ENCODE results near the gene TF. TPM values are rescaled to one million over a fixed set of nuclear protein-coding genes. Genes with fewer than 3 reads are reported as not detected.

Gene TF
- total RNA-seq, 4 donors from 2014 or later, result 0.15 to 4.2 (median 1.2) TPM

DNA sequence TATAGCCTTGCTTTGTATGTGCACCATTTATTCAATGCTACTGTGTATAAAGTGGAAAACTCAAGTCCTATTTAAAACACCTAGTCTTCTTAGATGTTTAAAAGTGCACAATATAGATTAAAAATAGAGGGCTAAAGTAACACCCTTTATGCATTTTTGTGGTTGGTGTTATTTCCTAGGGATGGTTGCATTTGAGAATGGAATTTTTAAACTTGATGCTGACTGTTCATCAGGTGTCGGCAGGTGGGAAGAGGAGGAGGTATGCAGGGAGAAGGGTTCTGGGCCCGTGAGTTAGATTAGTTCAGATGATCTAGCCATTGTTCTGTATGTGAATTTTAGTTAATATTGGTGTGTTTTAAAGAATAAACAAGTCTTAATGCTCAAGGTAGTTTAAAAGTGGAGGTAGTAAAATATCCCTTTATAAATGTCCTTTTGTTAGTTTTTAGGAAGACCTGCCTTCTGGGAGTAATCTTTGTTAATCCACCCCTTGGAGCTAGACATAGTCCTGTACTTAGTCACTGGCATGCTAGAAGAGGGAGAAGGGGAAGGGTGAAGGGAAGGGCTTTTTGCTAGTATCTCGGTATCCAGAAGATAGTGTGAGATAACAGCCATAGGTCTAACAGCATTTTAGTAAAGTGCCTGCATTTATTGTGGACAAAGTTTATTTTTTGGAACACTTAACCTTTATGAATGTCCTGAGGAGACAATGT, 51.4 kb downstream of the TF start:
- Histone ChIP-seq H3K27me3 (no peaks in the 10 kb centered on the region), H3K9me3 (no peaks in the 10 kb centered on the region), H3K4me3 (replicated peaks in 1 of 3) (no peak overlapping the region), H3K36me3 (no peaks in the 10 kb centered on the region), H3K4me1 (no peaks in the 10 kb centered on the region), H3K27ac (no peak overlapping the region)
- intact Hi-C loops (cut with DNase I), result no loop called here
- DNase-seq, result no peak
- TF ChIP-seq CTCF (IDR thresholded peaks at IDR 0.05), result no peak
- TF ChIP-seq POLR2A (IDR thresholded peaks at IDR 0.05), result no peak
- 80 to 86% methylated on average over 3 of the region's 3 CpGs for WGBS, 2 donors

DNA sequence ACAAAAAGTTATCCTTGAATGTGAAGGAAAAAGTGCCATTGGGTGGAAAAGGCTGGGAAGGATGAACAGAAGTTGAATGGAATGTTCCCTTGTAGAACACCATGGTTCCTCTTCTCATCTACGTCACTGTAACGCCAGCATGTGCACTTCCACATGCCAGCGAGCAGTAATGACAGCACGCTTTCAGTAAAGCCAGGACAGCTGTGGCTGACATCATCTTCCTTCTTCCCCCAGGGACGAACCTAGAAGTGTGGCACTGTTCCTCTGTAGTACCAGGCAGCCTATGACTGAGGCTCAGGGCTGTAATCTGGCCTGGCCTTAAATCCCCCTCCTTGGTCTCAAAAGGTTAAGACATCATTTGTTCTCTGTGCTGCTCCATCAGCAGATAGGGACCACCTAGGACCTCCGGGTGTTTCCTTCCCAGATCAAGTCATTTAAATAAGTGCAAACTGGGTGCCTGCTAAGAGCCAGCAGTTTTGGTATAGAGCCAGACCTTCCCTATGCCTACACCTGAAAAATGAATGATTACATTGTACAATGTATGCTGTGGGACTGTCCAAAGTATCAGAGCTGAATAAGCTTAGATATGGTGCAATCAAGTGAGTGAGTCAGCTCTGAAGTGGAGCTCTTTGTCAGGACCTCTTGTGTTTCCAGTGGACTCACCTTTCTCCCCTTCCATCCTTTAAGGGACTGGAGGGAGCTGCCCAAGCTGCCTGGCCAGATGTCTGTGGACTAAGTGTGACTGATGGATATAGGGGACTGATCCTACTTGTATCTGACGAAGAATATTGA, 53.8 kb downstream of the TF start:
- Histone ChIP-seq H3K27ac (no peak overlapping the region), H3K4me3 (replicated peaks in 1 of 3) (no peak overlapping the region), H3K27me3 (no peaks in the 10 kb centered on the region), H3K9me3 (no peaks in the 10 kb centered on the region), H3K36me3 (no peaks in the 10 kb centered on the region), H3K4me1 (peaks cover 0 to under 1% of the 10 kb centered on the region in 2 donors)
- intact Hi-C loops (cut with DNase I), result no loop called here
- no peak for DNase-seq
- 66 to 73% methylated on average over 7 of the region's 7 CpGs for WGBS, 2 donors
- TF ChIP-seq CTCF (IDR thresholded peaks at IDR 0.05) (no peak), POLR2A (IDR thresholded peaks at IDR 0.05) (no peak)

DNA sequence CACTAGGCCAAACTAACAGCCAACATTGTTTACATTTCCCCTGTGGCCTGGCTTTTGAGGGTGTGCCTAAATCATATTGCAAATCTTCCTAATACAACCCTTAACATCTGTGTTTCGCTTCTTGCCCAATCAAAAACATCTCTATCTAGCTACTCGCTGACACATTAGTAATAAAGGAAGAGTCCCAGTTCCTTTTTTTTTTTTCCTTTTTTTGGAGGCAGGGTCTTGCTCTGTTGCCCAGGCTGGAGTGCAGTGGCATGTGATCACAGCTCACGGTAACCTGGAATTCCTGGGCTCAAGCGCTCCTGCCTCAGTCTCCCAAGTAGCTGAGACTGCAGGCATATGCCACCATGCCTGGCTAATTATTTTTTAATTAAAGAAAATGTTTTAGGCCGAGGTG, 57.3 kb downstream of the TF start:
- no peak for DNase-seq
- no peaks in the 10 kb centered on the region for H3K27me3 ChIP-seq
- 88 to 92% methylated on average over 5 of the region's 5 CpGs for whole genome bisulfite sequencing, 2 donors
- H3K36me3 ChIP-seq, result no peaks in the 10 kb centered on the region
- no peak overlapping the region for H3K27ac ChIP-seq
- no peaks in the 10 kb centered on the region for H3K9me3 ChIP-seq
- H3K4me3 ChIP-seq (replicated peaks in 1 of 3), result no peak overlapping the region
- no peak for TF ChIP-seq CTCF (IDR thresholded peaks at IDR 0.05)
- no peak for TF ChIP-seq POLR2A (IDR thresholded peaks at IDR 0.05)
- intact Hi-C loops (cut with DNase I), result no loop called here
- peaks cover 0 to 8% of the 10 kb centered on the region in 2 donors for H3K4me1 ChIP-seq

- Histone ChIP-seq H3K36me3 (no peaks in the 10 kb centered on the region), H3K9me3 (no peaks in the 10 kb centered on the region), H3K27ac (no peak overlapping the region), H3K4me3 (replicated peaks in 1 of 3) (no peak overlapping the region), H3K4me1 (peaks cover 0 to 8% of the 10 kb centered on the region in 2 donors), H3K27me3 (no peaks in the 10 kb centered on the region)
- DNase-seq, result no peak
- intact Hi-C loops (cut with DNase I), result no loop called here
- no peak for TF ChIP-seq POLR2A (IDR thresholded peaks at IDR 0.05)
- TF ChIP-seq CTCF (IDR thresholded peaks at IDR 0.05), result no peak
- 58 to 64% methylated on average over 4 of the region's 4 CpGs for WGBS, 2 donors
These were observed 58.7 kb downstream of the TF start for GRCh38 chr3:133804896-133805295.

DNA sequence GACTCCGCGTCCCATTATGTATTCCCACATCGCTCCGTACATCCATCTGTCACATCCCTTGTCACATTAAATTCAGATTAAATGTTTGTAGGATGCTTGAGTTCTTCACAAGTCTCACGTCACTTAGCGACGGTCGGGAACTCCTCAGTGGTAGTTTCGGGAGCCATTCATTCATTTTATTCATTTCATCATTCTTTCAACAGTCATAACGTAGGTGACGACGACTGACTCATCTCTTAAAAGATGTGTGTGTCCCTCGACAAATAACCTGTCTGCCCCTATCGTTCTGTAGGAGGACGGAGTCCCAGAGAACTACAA, 59.1 kb downstream of the TF start:
- DNase-seq, result no peak
- Histone ChIP-seq H3K27me3 (no peaks in the 10 kb centered on the region), H3K4me1 (peaks cover 0 to 8% of the 10 kb centered on the region in 2 donors), H3K4me3 (replicated peaks in 1 of 3) (peak overlapping the region; percentile 69 to 85 (median 79)), H3K36me3 (no peaks in the 10 kb centered on the region), H3K9me3 (no peaks in the 10 kb centered on the region), H3K27ac (no peak overlapping the region)
- intact Hi-C loops (cut with DNase I), result no loop called here
- no peak for TF ChIP-seq POLR2A (IDR thresholded peaks at IDR 0.05)
- TF ChIP-seq CTCF (IDR thresholded peaks at IDR 0.05), result peak in 1 of 6 experiments; percentile 5
- WGBS, 2 donors, result 9 to 12% methylated on average over 14 to 15 of the region's 15 CpGs
